ENCODE results near the gene MBNL2.

GRCh38 chr13:97425590-97425989 lies 203.5 kb downstream of the MBNL2 start:
- TF ChIP-seq CTCF (IDR thresholded peaks at IDR 0.05) (no peak), POLR2AphosphoS5 (IDR thresholded peaks at IDR 0.05) (no peak), POLR2A (IDR thresholded peaks at IDR 0.05) (no peak)
